Measurements from ENCODE around the gene SMIM9.

Gene SMIM9

GRCh38 chrX:154813801-154814200 lies 20.7 kb downstream of the SMIM9 start:
- DNase-seq = no peak

DNA sequence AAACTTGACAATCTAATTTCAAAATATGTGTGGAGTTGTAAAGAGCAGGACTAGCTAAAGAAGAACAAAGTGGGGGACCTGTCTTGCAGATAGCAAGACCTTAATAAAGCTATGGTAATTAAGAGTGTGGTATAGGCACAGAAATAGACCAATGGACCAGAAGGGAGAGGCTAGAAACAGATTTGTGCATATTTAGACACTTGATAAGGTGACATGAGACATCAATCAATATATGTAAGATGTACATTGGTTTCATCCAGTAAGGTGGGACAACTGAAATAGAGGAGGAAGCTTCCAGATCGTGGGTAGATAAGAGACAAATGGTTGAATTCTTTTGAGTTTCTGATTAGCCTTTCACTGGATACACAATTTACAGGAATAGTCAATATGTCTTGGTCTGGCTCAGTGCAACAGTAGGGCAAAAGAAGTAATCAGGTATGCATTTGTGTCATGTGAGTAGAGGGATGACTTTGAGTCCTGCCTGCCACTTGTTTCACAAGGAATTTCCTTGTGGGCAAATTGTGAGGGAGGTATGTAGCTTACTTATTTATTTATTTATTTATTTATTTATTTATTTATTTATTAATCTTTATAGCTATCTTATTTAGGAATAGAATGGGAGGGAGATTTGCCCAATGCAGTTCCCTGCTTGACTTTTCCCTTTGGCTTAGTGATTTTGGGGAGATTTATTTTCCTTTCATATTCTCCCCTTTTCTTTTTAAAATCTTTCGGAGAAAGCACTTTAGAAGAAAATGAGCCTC lies 21.9 kb downstream of the SMIM9 start:
- DNase-seq = no peak

- DNase-seq = no peak
Measured at GRCh38 chrX:154809939-154810665, 24.4 kb downstream of the SMIM9 start.

- DNase-seq = no peak
Measured at GRCh38 chrX:154806837-154807501, 27.5 kb downstream of the SMIM9 start.

- no peak for DNase-seq
Measured at GRCh38 chrX:154805696-154806091, 28.8 kb downstream of the SMIM9 start.

GRCh38 chrX:154804957-154805695 lies 29.3 kb downstream of the SMIM9 start, which contains the start of gene MPP1:
TSS of gene MPP1 (minus strand) at chrX:154805485. CDS start at chrX:154805373, 112 bp downstream.
- peak; percentile 81 for DNase-seq

DNA sequence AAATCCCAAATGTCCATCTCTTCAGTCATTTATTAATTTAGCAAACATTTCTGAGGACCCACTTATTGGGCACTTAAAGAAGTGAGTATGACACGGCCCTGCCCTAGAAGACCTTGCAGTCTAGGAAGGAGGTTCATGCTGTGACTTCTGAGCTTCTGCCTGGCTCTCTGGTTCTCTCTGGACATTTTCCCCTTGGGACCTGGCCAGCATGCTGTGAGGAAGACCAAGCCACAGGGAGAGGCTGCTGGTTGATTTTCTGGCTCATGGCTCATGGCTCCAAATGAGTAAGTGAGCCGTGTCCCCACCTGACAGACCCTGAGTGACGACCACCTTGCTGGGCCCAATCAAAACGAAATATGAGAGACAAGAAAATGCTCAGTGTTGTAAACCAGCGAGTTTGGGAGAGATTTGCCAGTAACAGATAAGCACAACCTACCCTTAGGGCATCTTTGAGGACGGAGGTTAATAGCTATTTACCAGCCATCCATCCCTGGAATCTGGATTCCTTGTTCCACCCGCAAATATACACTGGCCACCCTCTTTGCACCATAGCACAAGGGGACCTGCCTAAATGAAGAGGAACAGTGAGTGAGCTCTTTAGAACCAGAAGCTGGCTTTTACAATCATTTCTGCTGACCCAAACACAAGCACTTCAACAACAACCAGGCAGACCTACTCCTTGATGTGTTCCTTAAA lies 30.1 kb downstream of the SMIM9 start:
- no peak for DNase-seq

GRCh38 chrX:154802947-154803346 lies 31.5 kb downstream of the SMIM9 start:
- DNase-seq = no peak

- no peak for DNase-seq
Measured at GRCh38 chrX:154800478-154801210, 33.8 kb downstream of the SMIM9 start.

DNA sequence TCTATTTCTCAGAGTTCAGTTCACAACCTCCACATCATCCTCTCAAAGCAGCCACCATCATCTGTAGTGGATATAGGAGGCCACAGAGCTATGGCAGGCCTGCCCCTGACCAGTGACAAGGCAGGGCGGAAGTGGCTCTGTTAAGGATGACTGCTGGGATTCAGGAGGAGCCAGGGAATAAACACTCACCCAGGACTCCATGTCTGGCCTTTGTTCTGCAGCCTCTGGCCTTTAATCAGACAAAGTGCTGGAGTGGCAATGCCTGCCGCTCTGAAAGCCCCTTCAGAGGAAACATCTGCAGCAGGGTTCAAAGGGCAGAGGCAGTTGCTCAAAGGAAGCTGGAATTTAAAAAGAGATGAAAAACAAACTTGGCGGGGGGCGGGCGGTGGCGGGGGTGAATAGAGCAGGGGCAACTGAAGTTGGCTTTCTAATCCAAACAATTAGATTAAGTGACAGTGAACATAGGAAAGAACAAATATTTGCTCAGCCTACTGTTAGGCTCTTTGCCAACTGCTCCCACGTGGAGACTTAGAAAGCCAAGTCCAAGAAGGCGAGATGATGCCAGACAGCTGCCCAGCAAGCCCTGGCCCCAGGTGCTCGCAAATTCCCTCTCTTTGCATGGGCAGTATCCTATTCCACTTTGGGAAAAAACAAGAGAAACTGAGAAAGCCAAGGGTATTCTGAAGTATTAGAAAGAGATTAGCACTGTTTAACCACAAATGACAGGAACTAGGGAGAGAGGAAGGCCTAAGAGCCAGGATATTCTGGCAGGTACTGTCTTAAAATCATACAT lies 34.7 kb downstream of the SMIM9 start:
- DNase-seq = no peak

DNA sequence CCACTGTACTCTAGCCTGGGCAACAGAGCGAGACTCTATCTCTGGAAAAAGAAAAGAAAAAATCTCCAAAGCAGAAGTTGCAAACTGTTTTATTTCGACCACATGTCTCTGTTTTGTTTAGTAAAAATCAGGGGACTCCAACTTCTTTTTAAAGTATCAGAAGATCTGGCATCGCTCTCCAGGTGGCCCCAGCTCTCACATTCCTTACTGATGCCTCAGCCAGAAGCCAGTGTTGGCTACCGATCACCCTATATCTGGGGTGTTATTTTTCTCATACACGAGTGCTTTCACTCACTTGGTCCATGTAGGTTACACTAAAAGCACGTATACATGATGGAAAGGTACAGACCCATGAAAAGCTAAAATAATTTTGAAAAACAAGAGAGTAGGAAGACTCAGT lies 37.5 kb downstream of the SMIM9 start:
- DNase-seq = no peak

- no peak for DNase-seq
Measured at GRCh38 chrX:154795016-154795415, 39.4 kb downstream of the SMIM9 start.

- DNase-seq = no peak
Measured at GRCh38 chrX:154793084-154793795, 41.2 kb downstream of the SMIM9 start.

GRCh38 chrX:154791939-154792338 lies 42.5 kb downstream of the SMIM9 start:
- no peak for DNase-seq

- no peak for DNase-seq
Measured at GRCh38 chrX:154791467-154791866, 43.0 kb downstream of the SMIM9 start.

GRCh38 chrX:154785716-154786115 lies 48.7 kb downstream of the SMIM9 start:
- no peak for DNase-seq

DNA sequence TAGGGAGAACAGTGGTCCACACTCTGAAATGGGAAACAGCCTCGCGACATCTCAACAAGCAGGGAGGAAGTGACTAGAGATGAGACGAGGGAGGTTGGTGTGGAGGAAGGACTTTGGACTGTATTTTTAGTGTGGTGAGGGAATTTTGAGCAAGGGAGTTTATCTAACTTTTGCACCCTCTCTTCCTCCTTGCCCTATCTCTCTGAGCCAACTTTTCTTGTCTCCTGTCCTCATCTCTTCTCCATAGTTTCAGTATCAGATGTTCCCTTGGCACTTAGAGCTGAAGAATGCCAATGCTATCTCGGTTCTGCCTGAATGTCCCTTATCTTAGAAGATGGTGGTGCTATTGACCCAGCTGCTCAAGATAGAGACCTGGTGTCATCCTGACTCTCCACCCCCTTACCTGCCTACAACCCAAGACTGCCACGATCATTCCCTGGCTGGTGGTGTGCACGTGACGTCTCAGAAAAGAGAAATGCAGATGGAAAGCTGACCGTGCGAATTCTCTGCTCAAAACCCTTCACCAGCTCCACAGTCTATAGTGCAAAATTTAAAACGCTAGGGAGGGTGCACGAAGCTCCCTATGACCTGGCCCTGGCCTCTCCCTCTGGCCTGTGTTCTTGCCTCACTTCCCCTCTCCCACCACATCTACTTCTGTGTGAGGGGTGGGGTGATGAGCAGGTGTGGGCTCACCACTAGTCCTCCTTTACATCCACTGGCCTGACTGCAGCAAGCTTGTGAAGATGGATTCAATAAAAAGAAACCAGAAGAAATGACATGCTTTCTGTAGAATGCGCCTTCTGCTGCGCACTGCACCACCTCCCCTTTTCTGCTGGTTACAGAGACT lies 50.1 kb downstream of the SMIM9 start:
- no peak for DNase-seq

DNA sequence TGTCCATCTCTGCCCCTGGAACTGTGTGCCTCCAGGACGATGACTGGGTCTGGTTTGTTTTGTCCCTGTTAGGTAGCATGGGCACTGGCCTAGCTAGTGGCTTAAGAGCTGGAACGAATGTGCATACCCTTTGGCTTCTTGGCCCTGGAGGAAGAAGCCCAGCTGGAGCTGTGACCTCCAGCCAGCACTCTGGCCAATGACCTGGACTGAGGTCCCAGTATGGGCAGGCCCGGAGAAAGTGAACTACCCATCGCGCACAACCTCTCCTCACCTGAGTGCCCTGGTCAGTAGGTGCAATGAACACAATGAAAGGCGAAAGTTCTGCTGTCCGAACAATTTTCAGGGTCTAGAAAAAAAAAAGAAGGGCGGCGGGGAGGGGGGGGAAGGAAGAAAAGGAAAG lies 53.5 kb downstream of the SMIM9 start:
- no peak for DNase-seq

- no peak for DNase-seq
Measured at GRCh38 chrX:154779261-154779660, 55.2 kb downstream of the SMIM9 start.
